ENCODE results near the gene TLN1. TPM values are rescaled to one million over a fixed set of nuclear protein-coding genes. Genes with fewer than 3 reads are reported as not detected.

TLN1 gene, protein sequence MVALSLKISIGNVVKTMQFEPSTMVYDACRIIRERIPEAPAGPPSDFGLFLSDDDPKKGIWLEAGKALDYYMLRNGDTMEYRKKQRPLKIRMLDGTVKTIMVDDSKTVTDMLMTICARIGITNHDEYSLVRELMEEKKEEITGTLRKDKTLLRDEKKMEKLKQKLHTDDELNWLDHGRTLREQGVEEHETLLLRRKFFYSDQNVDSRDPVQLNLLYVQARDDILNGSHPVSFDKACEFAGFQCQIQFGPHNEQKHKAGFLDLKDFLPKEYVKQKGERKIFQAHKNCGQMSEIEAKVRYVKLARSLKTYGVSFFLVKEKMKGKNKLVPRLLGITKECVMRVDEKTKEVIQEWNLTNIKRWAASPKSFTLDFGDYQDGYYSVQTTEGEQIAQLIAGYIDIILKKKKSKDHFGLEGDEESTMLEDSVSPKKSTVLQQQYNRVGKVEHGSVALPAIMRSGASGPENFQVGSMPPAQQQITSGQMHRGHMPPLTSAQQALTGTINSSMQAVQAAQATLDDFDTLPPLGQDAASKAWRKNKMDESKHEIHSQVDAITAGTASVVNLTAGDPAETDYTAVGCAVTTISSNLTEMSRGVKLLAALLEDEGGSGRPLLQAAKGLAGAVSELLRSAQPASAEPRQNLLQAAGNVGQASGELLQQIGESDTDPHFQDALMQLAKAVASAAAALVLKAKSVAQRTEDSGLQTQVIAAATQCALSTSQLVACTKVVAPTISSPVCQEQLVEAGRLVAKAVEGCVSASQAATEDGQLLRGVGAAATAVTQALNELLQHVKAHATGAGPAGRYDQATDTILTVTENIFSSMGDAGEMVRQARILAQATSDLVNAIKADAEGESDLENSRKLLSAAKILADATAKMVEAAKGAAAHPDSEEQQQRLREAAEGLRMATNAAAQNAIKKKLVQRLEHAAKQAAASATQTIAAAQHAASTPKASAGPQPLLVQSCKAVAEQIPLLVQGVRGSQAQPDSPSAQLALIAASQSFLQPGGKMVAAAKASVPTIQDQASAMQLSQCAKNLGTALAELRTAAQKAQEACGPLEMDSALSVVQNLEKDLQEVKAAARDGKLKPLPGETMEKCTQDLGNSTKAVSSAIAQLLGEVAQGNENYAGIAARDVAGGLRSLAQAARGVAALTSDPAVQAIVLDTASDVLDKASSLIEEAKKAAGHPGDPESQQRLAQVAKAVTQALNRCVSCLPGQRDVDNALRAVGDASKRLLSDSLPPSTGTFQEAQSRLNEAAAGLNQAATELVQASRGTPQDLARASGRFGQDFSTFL (N-terminal part only)
- 266 and 304 TPM in 2 replicates for total RNA-seq

DNA sequence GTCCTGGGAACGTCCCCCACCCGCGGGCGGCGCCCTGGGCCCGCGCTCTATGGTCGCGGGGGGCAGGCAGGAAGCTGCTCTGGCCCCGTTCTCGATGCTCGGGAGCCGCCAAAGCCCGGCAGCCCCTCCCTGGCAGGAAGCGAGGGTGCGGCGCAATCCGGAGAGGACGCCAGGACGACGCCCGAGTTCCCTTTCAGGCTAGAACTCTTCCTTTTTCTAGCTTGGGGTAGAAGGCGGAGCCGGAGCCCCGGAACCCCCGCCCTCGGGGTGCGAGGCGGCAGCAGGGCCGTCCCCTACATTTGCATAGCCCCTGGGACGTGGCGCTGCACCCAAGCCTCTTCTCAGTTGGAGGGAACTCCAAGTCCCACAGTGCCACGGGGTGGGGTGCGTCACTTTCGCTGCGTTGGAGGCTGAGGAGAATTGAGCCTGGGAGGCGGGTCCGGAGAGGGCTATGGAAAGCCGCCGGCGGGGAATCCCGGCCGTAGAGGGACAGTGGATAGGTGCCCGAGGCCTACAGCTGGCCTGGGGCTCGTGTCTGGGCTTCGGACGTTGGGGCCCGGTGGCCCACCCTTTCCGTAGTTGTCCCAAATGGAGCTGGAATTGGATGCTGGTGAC is at the start of gene TLN1, which contains the start of gene CREB3:
Gene TLN1, minus strand, starts transcription at position 11 of the 615 bp plus-strand sequence. CDS start 6,501 bp downstream, outside the sequence.
Gene CREB3, plus strand, starts transcription at position 482 of the 615 bp plus-strand sequence. Its CDS starts 107 bp downstream, at position 589.

GRCh38 chr9:35754264-35754663 is 22.3 kb upstream of the TLN1 start, which contains the start of gene MSMP:
MSMP (minus strand) TSS chr9:35754276; CDS start chr9:35754129, 147 bp downstream.

GRCh38 chr9:35748858-35749514 is 17.0 kb upstream of the TLN1 start, which contains the start of the genes GBA2 and RGP1:
GBA2 (minus strand) TSS chr9:35749228; CDS start chr9:35748704, 524 bp downstream.
RGP1 (plus strand) TSS chr9:35749287; CDS start chr9:35749756, 469 bp downstream.

GRCh38 chr9:35689542-35690293 is 42.3 kb downstream of the TLN1 start, which contains the start of gene TPM2:
TPM2 (minus strand) TSS chr9:35689925; CDS start chr9:35689817, 108 bp downstream.

DNA sequence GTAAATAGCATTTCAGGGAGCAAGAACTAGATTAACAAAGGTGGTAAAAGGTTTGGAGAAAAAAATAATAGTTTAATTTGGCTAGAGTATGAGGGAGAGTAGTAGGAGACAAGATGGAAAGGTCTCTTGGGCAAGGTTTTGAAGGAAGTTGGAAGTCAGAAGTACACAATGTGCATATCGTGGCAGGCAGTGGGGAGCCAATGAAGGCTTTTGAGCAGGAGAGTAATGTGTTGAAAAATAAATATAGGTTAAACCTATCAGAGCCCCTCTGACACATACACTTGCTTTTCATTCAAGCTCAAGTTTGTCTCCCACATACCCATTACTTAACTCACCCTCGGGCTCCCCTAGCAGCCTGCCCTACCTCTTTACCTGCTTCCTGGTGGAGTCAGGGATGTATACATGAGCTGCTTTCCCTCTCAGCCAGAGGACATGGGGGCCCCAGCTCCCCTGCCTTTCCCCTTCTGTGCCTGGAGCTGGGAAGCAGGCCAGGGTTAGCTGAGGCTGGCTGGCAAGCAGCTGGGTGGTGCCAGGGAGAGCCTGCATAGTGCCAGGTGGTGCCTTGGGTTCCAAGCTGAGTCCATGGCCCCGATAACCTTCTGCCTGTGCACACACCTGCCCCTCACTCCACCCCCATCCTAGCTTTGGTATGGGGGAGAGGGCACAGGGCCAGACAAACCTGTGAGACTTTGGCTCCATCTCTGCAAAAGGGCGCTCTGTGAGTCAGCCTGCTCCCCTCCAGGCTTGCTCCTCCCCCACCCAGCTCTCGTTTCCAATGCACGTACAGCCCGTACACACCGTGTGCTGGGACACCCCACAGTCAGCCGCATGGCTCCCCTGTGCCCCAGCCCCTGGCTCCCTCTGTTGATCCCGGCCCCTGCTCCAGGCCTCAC is 58.6 kb downstream of the TLN1 start, which contains the start of gene CA9:
Gene CA9, plus strand, starts transcription at position 797 of the 893 bp plus-strand sequence. Its CDS starts 32 bp downstream, at position 829.

GRCh38 chr9:35664531-35665470 is 67.2 kb downstream of the TLN1 start, which contains the start of gene ARHGEF39:
ARHGEF39 (minus strand) TSS chr9:35665195; CDS start chr9:35665169, 26 bp downstream.

GRCh38 chr9:35658137-35658967 is 73.6 kb downstream of the TLN1 start, which contains the start of gene CCDC107:
CCDC107 (plus strand) TSS chr9:35658292; CDS start chr9:35658380, 88 bp downstream.

GRCh38 chr9:35657546-35658136 is 74.4 kb downstream of the TLN1 start, which contains the start of gene RMRP:
RMRP (minus strand) TSS chr9:35658019.

DNA sequence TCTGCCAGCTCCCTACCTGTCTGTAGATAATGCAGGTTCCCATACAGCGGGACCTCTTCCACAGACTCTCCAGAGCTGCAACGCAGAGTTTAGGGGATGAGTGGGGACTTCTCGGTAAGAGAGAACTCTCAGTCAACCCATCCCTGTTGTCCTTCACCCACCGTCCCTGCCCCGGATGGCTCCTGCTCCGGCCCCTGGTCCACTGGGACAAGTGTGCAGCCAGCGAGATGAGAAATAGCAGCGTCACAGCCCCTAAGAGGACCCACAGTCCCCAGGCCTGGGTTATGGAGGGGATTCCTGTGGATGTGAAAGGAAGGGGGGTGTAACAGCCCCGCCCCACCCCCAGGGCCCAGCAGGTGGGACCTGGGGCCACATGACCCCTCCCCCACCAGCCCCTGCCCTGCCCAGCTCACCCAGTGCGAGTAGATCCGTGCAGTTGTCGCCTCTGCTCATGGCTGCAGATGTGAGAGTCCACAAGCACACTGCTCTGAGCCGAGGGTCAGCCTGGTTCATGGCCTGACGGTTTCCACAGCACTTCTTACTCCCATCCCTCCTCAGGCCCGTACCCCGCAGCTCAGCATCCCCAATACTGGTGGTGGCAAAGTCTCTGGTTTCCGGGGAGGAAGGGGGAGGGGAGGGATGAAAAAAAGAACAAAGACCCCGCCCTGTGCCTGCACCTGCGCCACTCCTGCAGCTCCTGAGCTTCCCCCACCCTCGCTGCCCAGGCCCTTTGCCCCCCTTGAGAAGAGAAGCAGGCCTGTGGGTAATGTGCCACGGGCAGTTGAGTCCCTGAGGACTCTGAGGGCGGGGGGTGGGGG is 81.4 kb downstream of the TLN1 start, which contains the start of gene SIT1:
Gene SIT1, minus strand, starts transcription at position 591 of the 818 bp plus-strand sequence. Its CDS starts 78 bp downstream, at position 513.

Other genes with a start within 250 kb of the TLN1 start
- 44.2 and 47.0 TPM in 2 replicates for gene RUSC2, start 242.1 kb downstream of the TLN1 start, total RNA-seq
- gene TESK1, start 126.9 kb downstream of the TLN1 start, total RNA-seq, result 9.2 and 10.3 TPM in 2 replicates
- not detected in 2 replicates for gene CD72, start 113.8 kb downstream of the TLN1 start, total RNA-seq
- gene SIT1, start 81.3 kb downstream of the TLN1 start, total RNA-seq, result not detected in 2 replicates
- 1,920 and 1,967 TPM in 2 replicates for gene RMRP, start 74.2 kb downstream of the TLN1 start, total RNA-seq
- 13.1 and 25.2 TPM in 2 replicates for gene CCDC107, start 73.9 kb downstream of the TLN1 start, total RNA-seq
- gene ARHGEF39, start 67.0 kb downstream of the TLN1 start, total RNA-seq, result 3.1 and 3.5 TPM in 2 replicates
- gene CA9, start 58.3 kb downstream of the TLN1 start, total RNA-seq, result not detected in 2 replicates
- gene TPM2, start 42.3 kb downstream of the TLN1 start, total RNA-seq, result 6.3 and 13.4 TPM in 2 replicates
- 74.7 and 85.8 TPM in 2 replicates for gene CREB3, start 471 bp upstream of the TLN1 start, total RNA-seq
- 26.6 and 29.1 TPM in 2 replicates for gene GBA2, start 17.0 kb upstream of the TLN1 start, total RNA-seq
- gene RGP1, start 17.1 kb upstream of the TLN1 start, total RNA-seq, result 11.1 and 12.1 TPM in 2 replicates
- gene MSMP, start 22.1 kb upstream of the TLN1 start, total RNA-seq, result 1.0 and 3.6 TPM in 2 replicates
- gene NPR2, start 59.4 kb upstream of the TLN1 start, total RNA-seq, result 5.1 and 7.9 TPM in 2 replicates
- 0.20 TPM in 1 of 2 replicates, not detected in the other for gene SPAG8, start 80.1 kb upstream of the TLN1 start, total RNA-seq
- gene HINT2, start 82.8 kb upstream of the TLN1 start, total RNA-seq, result 17.2 and 20.4 TPM in 2 replicates
- not detected in 2 replicates for gene FAM221B, start 96.5 kb upstream of the TLN1 start, total RNA-seq
- gene TMEM8B, start 97.0 kb upstream of the TLN1 start, total RNA-seq, result 0.27 and 0.79 TPM in 2 replicates
- not detected in 2 replicates for gene OR13J1, start 138.2 kb upstream of the TLN1 start, total RNA-seq
- gene HRCT1, start 174.0 kb upstream of the TLN1 start, total RNA-seq, result 0.69 and 2.0 TPM in 2 replicates
- 26.6 and 26.8 TPM in 2 replicates for gene SPAAR, start 177.3 kb upstream of the TLN1 start, total RNA-seq
- not detected in 2 replicates for gene OR2S2, start 226.0 kb upstream of the TLN1 start, total RNA-seq